CD8-positive, alpha-beta memory T cell (primary cell): ENCODE data around the gene RBM41. TPM values are rescaled to one million over a fixed set of nuclear protein-coding genes. Genes with fewer than 3 reads are reported as not detected.
"Not testable (repeated sequence)": the region's sequence is repeated elsewhere in the genome, so short reads cannot be mapped to it uniquely, and the experiment has no call there.

ENCODE experiments used
- CTCF ChIA-PET: fragments of 350-600 bp; sonication (Branson Sonifier 250); formaldehyde crosslinking; loops from one replicate; lab custom pipeline; 2021; ENCODE audit warnings: antibody characterized with exemption; lab: Charles Lee
- POLR2A ChIA-PET: fragments of 350-600 bp; sonication (Branson Sonifier 250); formaldehyde crosslinking; loops from one replicate; lab custom pipeline; 2021; ENCODE audit warnings: antibody characterized with exemption; lab: Charles Lee
- DNase-seq, 5 donors: peaks; one replicate each; pipeline versions ENCODE4 v3.0.0 to v3.0.0-alpha.2; 2020 to 2022; ENCODE audit warnings: mixed read lengths in 1 of 5
- H3K27ac ChIP-seq: one replicate; pipeline ENCODE4 v1.7.0; 2013; ENCODE audit warnings: low read depth, mild to moderate bottlenecking, low read length, moderate library complexity
- H3K27me3 ChIP-seq: 2 replicates; pipeline ENCODE4 v1.7.0; 2013; ENCODE audit warnings: low read length, mild to moderate bottlenecking; ENCODE audit not compliant: insufficient read depth, poor library complexity, severe bottlenecking
- H3K36me3 ChIP-seq: 2 replicates; pipeline ENCODE4 v1.7.0; 2013; ENCODE audit warnings: mild to moderate bottlenecking, low read length, moderate library complexity; ENCODE audit not compliant: insufficient read depth
- H3K4me1 ChIP-seq: 2 replicates; pipeline ENCODE4 v1.7.0; 2013; ENCODE audit warnings: mild to moderate bottlenecking, low read length, moderate library complexity; ENCODE audit not compliant: insufficient read depth
- H3K4me3 ChIP-seq: 2 replicates; pipeline ENCODE4 v1.7.0; 2013; ENCODE audit warnings: mild to moderate bottlenecking, low read length
- H3K9me3 ChIP-seq: 2 replicates; pipeline ENCODE4 v1.7.0; 2013; ENCODE audit warnings: mild to moderate bottlenecking, low read length
- H3K27ac Mint-ChIP-seq, 8 donors: one replicate each; pipeline ENCODE4 v1.8.0; 2020 to 2021; ENCODE audit warnings: mixed read lengths in 8 of 8, mild to moderate bottlenecking in 6 of 8, inconsistent platforms in 3 of 8, moderate library complexity in 3 of 8
- H3K27me3 Mint-ChIP-seq, 2 donors: one replicate each; pipeline ENCODE4 v1.8.0; 2020 to 2021; ENCODE audit warnings: mixed read lengths in 2 of 2, mild to moderate bottlenecking in 1 of 2, moderate library complexity in 1 of 2
- H3K36me3 Mint-ChIP-seq, 3 donors: one replicate each; pipeline ENCODE4 v1.8.0; 2020 to 2021; ENCODE audit warnings: mixed read lengths in 3 of 3, inconsistent platforms in 1 of 3, mild to moderate bottlenecking in 1 of 3
- H3K4me1 Mint-ChIP-seq, 3 donors: one replicate each; pipeline ENCODE4 v1.8.0; 2020 to 2021; ENCODE audit warnings: mixed read lengths in 3 of 3, inconsistent platforms in 1 of 3, mild to moderate bottlenecking in 1 of 3
- H3K4me3 Mint-ChIP-seq, 7 donors: one replicate each; pipeline ENCODE4 v1.8.0; 2020 to 2021; ENCODE audit warnings: mixed read lengths in 7 of 7, mild to moderate bottlenecking in 6 of 7, moderate library complexity in 4 of 7, inconsistent platforms in 2 of 7
- H3K9me3 Mint-ChIP-seq, 5 donors: one replicate each; pipeline ENCODE4 v1.8.0; 2020 to 2022; ENCODE audit warnings: mixed read lengths in 5 of 5, mild to moderate bottlenecking in 3 of 5, moderate library complexity in 2 of 5, inconsistent platforms in 1 of 5
- polyA plus RNA-seq: library from polyadenylated mRNA; unstranded; fragments of 300-500 nt; fragmentation: Illumina TruSeq; gene quantifications from one replicate; pipeline ENCODE4 v1.2.3, GENCODE V29; 2021
- total RNA-seq, 2 experiments: library from RNA; stranded (reverse); gene quantifications; one replicate each; pipeline ENCODE4 v1.2.3, GENCODE V29; 2021

RBM41 gene
- total and polyA plus RNA-seq, 3 experiments from 2014 or later: 10.5 to 18.6 (median 11.9) TPM

DNA sequence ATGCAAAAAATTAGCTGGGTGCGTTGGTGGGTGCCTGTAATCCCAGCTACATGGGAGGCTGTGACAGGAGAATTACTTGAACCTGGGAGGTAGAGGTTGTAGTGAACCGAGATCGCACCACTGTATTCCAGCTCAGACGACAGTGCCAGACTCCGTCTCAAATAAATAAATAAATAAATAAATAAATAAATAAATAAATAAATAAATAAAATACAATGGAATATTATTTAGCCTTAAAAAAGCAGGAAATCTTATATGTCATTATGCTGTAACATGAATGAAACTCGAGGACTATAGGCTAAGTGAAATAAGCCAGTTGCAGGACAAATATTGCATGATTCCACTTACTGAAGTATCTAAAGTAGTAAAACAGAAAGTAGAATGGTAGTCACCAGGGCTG, 42.5 kb downstream of the RBM41 start:
- Histone ChIP-seq H3K4me3 (no peak overlapping the region), H3K4me1 (no peaks in the 10 kb centered on the region), H3K9me3 (no peaks in the 10 kb centered on the region), H3K27ac (no peak overlapping the region), H3K27me3 (no peaks in the 10 kb centered on the region), H3K36me3 (no peaks in the 10 kb centered on the region)
- Mint-ChIP-seq H3K27me3 (peaks cover 0 to 4% of the 10 kb centered on the region in 2 donors), H3K9me3 (peaks cover 6 to 22% (median 11%) of the 10 kb centered on the region in 5 donors), H3K36me3 (peaks cover 10 to 18% (median 16%) of the 10 kb centered on the region in 3 donors), H3K4me3 (no peak overlapping the region), H3K27ac (no peak overlapping the region), H3K4me1 (peaks cover 0 to 15% (median 0%) of the 10 kb centered on the region in 3 donors)
- DNase-seq: no peak
- ChIA-PET POLR2A (no interaction called here), CTCF (no interaction called here)

DNA sequence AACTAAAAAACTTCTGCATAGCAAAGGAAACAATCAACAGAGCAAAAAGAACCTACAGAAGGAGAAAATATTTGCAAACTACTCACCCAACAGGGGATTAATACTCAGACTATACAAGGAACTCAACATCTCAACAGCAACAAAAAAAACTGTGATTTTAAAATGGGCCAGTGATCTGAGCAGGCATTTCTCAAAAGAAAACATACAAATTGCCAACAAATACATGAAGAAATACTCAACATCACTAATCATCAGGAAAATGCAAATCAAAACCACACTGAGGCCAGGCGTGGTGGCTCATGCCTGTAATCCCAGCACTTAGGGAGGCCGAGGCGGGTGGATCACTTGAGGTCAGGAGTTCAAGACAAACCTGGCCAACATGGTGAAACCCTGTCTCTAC, 60.9 kb downstream of the RBM41 start:
- peak overlapping the region in 1 of 8 donors; percentile 1 for H3K27ac Mint-ChIP-seq
- H3K36me3 Mint-ChIP-seq, DNase-seq, H3K4me1 Mint-ChIP-seq, H3K4me3 ChIP-seq, H3K36me3 ChIP-seq, H3K27ac ChIP-seq, H3K27me3 ChIP-seq, H3K4me3 Mint-ChIP-seq, H3K4me1 ChIP-seq, H3K9me3 ChIP-seq, CTCF ChIA-PET, POLR2A ChIA-PET: not testable (repeated sequence)
- H3K9me3 Mint-ChIP-seq: peaks cover 0 to 10% (median 6%) of the 10 kb centered on the region in 5 donors
- peaks cover 0 to 10% of the 10 kb centered on the region in 2 donors for H3K27me3 Mint-ChIP-seq

DNA sequence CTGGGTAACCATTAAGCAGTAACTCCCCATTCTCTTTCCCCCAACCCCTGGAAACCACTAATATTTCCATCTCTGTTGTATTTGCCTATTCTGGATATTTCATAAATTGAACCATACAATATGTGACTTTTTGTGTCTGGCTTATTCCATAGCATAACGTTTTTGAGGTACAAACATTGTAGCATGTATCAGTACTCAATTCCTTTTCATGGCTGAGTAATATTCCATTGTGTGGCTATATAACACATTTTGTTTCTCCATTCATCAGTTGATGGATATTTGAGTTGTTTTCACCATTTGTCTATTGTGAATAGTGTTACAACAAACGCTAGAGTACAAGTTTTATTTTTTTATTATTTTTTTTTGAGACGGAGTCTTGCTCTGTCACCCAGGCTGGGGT, 63.6 kb downstream of the RBM41 start:
- Mint-ChIP-seq H3K4me1 (no peaks in the 10 kb centered on the region), H3K9me3 (peaks cover 0 to 10% (median 6%) of the 10 kb centered on the region in 5 donors), H3K4me3 (no peak overlapping the region), H3K36me3 (peaks cover 0 to 1% (median 0%) of the 10 kb centered on the region in 3 donors), H3K27me3 (peaks cover 0 to 17% of the 10 kb centered on the region in 2 donors), H3K27ac (no peak overlapping the region)
- H3K36me3 ChIP-seq: no peaks in the 10 kb centered on the region
- H3K4me1 ChIP-seq: no peaks in the 10 kb centered on the region
- no peaks in the 10 kb centered on the region for H3K9me3 ChIP-seq
- H3K27me3 ChIP-seq: no peaks in the 10 kb centered on the region
- POLR2A ChIA-PET: no interaction called here
- DNase-seq: no peak
- H3K27ac ChIP-seq: no peak overlapping the region
- CTCF ChIA-PET: no interaction called here
- no peak overlapping the region for H3K4me3 ChIP-seq

DNA sequence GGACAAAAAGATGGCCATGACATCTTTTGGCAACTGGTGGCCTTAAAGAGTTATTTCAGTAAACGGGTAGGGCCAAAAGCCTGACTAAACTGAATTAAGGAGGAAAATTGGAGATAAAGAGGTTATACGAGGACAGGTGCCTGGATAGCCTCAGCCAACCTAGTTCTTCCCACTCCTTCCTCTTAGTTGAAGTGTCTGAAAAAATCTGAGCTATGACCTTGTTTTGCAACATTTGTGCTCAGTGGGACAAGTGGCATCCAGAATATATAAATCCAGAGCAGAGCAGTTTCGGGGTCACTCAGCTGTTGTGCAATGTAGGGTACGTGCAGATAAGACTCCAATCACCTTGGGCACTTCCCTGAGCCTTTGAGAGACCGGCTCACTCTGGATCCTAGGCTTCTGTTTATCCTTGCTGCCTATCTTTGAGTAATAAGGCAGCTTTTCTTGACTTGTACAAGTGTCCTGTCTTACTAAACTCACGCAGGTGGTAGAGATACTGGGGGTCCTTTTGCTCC, 68.4 kb downstream of the RBM41 start:
- peaks cover 0 to 2% (median under 1%) of the 10 kb centered on the region in 5 donors for H3K9me3 Mint-ChIP-seq
- no peaks in the 10 kb centered on the region for H3K27me3 ChIP-seq
- no peaks in the 10 kb centered on the region for H3K36me3 ChIP-seq
- no peak overlapping the region for H3K4me3 ChIP-seq
- H3K27me3 Mint-ChIP-seq: peaks cover 16 to 24% of the 10 kb centered on the region in 2 donors
- H3K27ac ChIP-seq: no peak overlapping the region
- DNase-seq: no peak
- H3K36me3 Mint-ChIP-seq: peaks cover 0 to 1% (median 0%) of the 10 kb centered on the region in 3 donors
- H3K4me3 Mint-ChIP-seq: no peak overlapping the region
- no peaks in the 10 kb centered on the region for H3K9me3 ChIP-seq
- no peaks in the 10 kb centered on the region for H3K4me1 ChIP-seq
- H3K4me1 Mint-ChIP-seq: no peaks in the 10 kb centered on the region
- no peak overlapping the region for H3K27ac Mint-ChIP-seq
- CTCF ChIA-PET: no interaction called here
- POLR2A ChIA-PET: no interaction called here

DNA sequence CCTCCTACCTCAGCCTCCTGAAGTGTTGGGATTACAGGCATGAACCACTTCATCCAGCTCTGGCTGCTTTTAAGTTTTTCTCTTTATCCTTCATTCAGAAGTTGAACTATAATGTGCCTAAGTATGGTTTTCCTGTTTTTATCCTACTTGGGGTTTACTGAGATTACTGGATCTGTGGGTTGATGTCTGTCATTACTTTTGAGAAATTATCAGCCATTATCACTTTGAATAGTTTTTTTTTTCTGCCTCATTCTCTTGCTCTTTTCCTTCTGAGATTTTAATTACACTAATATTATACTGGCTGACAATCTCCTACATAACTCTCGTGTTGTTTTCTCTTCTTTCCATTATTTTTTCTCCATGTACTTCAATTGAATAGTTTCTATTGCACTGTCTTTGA, 71.0 kb downstream of the RBM41 start:
- Mint-ChIP-seq H3K36me3 (peaks cover 0 to 1% (median 0%) of the 10 kb centered on the region in 3 donors), H3K9me3 (peaks cover 0 to 2% (median 0%) of the 10 kb centered on the region in 5 donors), H3K27ac (no peak overlapping the region), H3K27me3 (peaks cover 16 to 19% of the 10 kb centered on the region in 2 donors), H3K4me1 (no peaks in the 10 kb centered on the region), H3K4me3 (no peak overlapping the region)
- Histone ChIP-seq H3K9me3 (no peaks in the 10 kb centered on the region), H3K27ac (no peak overlapping the region), H3K27me3 (no peaks in the 10 kb centered on the region), H3K4me1 (no peaks in the 10 kb centered on the region), H3K36me3 (no peaks in the 10 kb centered on the region), H3K4me3 (no peak overlapping the region)
- CTCF ChIA-PET: no interaction called here
- POLR2A ChIA-PET: no interaction called here
- DNase-seq: no peak

DNA sequence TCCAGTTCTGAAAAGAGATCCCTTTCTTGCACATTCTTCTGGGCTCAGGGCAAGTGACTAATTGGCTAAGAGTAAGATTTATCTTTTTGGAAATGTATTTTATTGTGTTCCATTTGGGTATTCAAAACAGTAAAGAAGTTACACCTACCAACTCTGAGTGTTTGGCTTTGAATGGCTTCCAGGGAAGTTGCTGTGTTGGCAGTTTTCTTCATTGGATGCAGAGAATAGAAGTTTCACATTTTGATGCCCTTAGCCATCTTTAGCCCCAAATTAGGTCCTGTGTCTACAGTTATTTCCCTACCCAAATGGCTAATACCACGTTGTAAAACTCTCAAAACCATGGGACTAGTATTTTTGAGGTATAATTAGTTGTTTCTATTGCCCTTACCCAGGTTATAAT, 88.9 kb downstream of the RBM41 start:
- Mint-ChIP-seq H3K27me3 (peaks cover 4 to 12% of the 10 kb centered on the region in 2 donors), H3K4me3 (no peak overlapping the region), H3K36me3 (no peaks in the 10 kb centered on the region), H3K9me3 (no peaks in the 10 kb centered on the region), H3K27ac (no peak overlapping the region), H3K4me1 (no peaks in the 10 kb centered on the region)
- H3K27ac ChIP-seq: no peak overlapping the region
- ChIA-PET CTCF (no interaction called here), POLR2A (no interaction called here)
- no peaks in the 10 kb centered on the region for H3K36me3 ChIP-seq
- no peak overlapping the region for H3K4me3 ChIP-seq
- no peaks in the 10 kb centered on the region for H3K9me3 ChIP-seq
- H3K4me1 ChIP-seq: no peaks in the 10 kb centered on the region
- H3K27me3 ChIP-seq: no peaks in the 10 kb centered on the region
- DNase-seq: no peak

DNA sequence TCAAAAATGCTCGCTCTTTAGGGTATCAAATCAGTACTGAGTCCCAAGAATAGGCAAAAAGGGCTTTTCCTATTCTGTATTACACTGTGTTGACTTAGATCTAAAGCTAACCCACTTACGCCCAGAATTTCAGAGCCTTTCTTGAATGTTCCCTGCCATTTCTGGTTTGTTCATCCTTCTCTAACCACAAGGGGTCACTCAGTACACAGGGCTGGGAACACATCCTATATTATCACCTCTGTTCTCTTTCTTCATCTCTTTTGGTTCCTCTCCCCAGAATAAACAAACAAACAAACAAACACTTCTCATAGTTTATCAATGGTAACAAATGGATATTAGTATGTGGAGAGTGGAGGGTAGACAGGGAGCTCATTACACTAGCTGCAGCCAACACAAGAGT, 93.1 kb downstream of the RBM41 start:
- Histone ChIP-seq H3K27me3 (no peaks in the 10 kb centered on the region), H3K27ac (no peak overlapping the region), H3K36me3 (no peaks in the 10 kb centered on the region), H3K9me3 (no peaks in the 10 kb centered on the region), H3K4me1 (no peaks in the 10 kb centered on the region), H3K4me3 (no peak overlapping the region)
- ChIA-PET POLR2A (interaction anchor here (0.5 kb wide), 1 partner anchor 11 kb away, joined by 8 read pairs; no protein-coding TSS in a partner anchor), CTCF (no interaction called here)
- no peaks in the 10 kb centered on the region for H3K36me3 Mint-ChIP-seq
- H3K4me3 Mint-ChIP-seq: no peak overlapping the region
- DNase-seq: no peak
- H3K27me3 Mint-ChIP-seq: peaks cover 0 to 11% of the 10 kb centered on the region in 2 donors
- no peaks in the 10 kb centered on the region for H3K9me3 Mint-ChIP-seq
- H3K4me1 Mint-ChIP-seq: no peaks in the 10 kb centered on the region
- no peak overlapping the region for H3K27ac Mint-ChIP-seq

DNA sequence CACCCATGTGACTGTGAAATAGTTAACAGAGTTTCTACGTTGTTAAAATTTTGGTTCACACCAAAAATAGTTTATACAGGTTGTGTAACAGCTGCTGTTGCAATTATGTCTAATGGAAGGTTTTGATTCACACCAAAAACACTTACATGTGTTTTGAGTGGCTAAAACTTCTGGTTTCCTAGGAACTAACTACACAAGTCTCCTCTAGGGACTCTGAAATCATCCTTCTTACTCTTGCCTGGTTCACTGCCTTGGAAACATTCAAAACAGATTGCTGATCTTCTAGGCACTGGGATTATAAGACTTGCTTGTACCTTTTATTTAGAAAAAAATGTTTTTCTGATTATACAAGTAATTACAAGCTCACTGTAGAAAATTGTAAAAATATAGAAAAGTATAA, 103.7 kb downstream of the RBM41 start:
- H3K27ac ChIP-seq: no peak overlapping the region
- H3K4me3 ChIP-seq: no peak overlapping the region
- ChIA-PET CTCF (no interaction called here), POLR2A (no interaction called here)
- H3K27me3 Mint-ChIP-seq: peaks cover 0 to 3% of the 10 kb centered on the region in 2 donors
- H3K27ac Mint-ChIP-seq: no peak overlapping the region
- H3K9me3 Mint-ChIP-seq: no peaks in the 10 kb centered on the region
- H3K36me3 ChIP-seq: no peaks in the 10 kb centered on the region
- no peaks in the 10 kb centered on the region for H3K27me3 ChIP-seq
- DNase-seq: no peak
- no peaks in the 10 kb centered on the region for H3K4me1 Mint-ChIP-seq
- H3K36me3 Mint-ChIP-seq: no peaks in the 10 kb centered on the region
- no peaks in the 10 kb centered on the region for H3K4me1 ChIP-seq
- no peak overlapping the region for H3K4me3 Mint-ChIP-seq
- H3K9me3 ChIP-seq: no peaks in the 10 kb centered on the region
